Neural progenitor cell (in vitro differentiated cells): Measurements from ENCODE around the gene OMP.

Source experiments
- CTCF ChIP-seq: fragments of 200-600 bp; sonication (generic); IDR thresholded peaks from 2 replicates; pipeline ENCODE4 v1.5.1; 2017; ENCODE audit warnings: antibody characterized with exemption, mild to moderate bottlenecking
- EZH2phosphoT487 ChIP-seq: fragments of 200-600 bp; sonication (generic); IDR thresholded peaks from 2 replicates; pipeline ENCODE4 v1.6.1; 2017; ENCODE audit warnings: antibody characterized with exemption

- TF ChIP-seq EZH2phosphoT487 (no peak), CTCF (no peak)
Measured at GRCh38 chr11:77069336-77069968, 33.2 kb upstream of the OMP start.
